Uterus (tissue), 2 donors: ENCODE measurements around the gene SHANK2.

ENCODE experiments used
- CTCF ChIP-seq, 4 experiments: fragments of 200-600 bp in 2 of 4; fragments of 450-650 bp in 2 of 4; sonication (generic) in 2 of 4; IDR thresholded peaks; one replicate each; pipeline ENCODE4 v1.5.1; 2016 to 2019; ENCODE audit warnings: antibody characterized with exemption in 4 of 4, mild to moderate bottlenecking in 2 of 4, moderate library complexity in 1 of 4
- POLR2A ChIP-seq, 2 donors: fragments of 450-650 bp; IDR thresholded peaks; one replicate each; pipeline ENCODE4 v1.6.1; 2016; ENCODE audit warnings: antibody characterized with exemption in 2 of 2, mild to moderate bottlenecking in 1 of 2, moderate library complexity in 1 of 2

GRCh38 chr11:71241721-71242259 lies 10.6 kb downstream of the SHANK2 start:
- TF ChIP-seq POLR2A (IDR thresholded peaks at IDR 0.05) (no peak), CTCF (IDR thresholded peaks at IDR 0.05) (no peak)
